IPS-NIHi11 (cell line): ENCODE measurements around the gene KSR1.
"Not testable (repeated sequence)": the region's sequence is repeated elsewhere in the genome, so short reads cannot be mapped to it uniquely, and the experiment has no call there.

Source experiments
- DNase-seq: peaks from one replicate; pipeline ENCODE4 v3.0.0; 2012; ENCODE audit warnings: mixed read lengths, low spot score

KSR1 gene

GRCh38 chr17:27657620-27658019 lies 201.4 kb downstream of the KSR1 start:
- no peak for DNase-seq

- no peak for DNase-seq
Observed at GRCh38 chr17:27659683-27660082, 203.4 kb downstream of the KSR1 start.

- DNase-seq = no peak
Observed at GRCh38 chr17:27660436-27660835, 204.2 kb downstream of the KSR1 start.

GRCh38 chr17:27663936-27664605 lies 207.8 kb downstream of the KSR1 start:
- no peak for DNase-seq

GRCh38 chr17:27664606-27664965 lies 208.3 kb downstream of the KSR1 start:
- DNase-seq = no peak

- DNase-seq = no peak
Observed at GRCh38 chr17:27665549-27665948, 209.3 kb downstream of the KSR1 start.

- not testable (repeated sequence) for DNase-seq
Observed at GRCh38 chr17:27666270-27666669, 210.0 kb downstream of the KSR1 start.

GRCh38 chr17:27666831-27667560 lies 210.7 kb downstream of the KSR1 start:
- DNase-seq = no peak

GRCh38 chr17:27667656-27668487 lies 211.6 kb downstream of the KSR1 start:
- DNase-seq = no peak

- no peak for DNase-seq
Observed at GRCh38 chr17:27668488-27668823, 212.2 kb downstream of the KSR1 start.

- no peak for DNase-seq
Observed at GRCh38 chr17:27669136-27669535, 212.9 kb downstream of the KSR1 start.

GRCh38 chr17:27669850-27670249 lies 213.6 kb downstream of the KSR1 start:
- no peak for DNase-seq

- DNase-seq = no peak
Observed at GRCh38 chr17:27670791-27671590, 214.7 kb downstream of the KSR1 start.

- no peak for DNase-seq
Observed at GRCh38 chr17:27671591-27671910, 215.3 kb downstream of the KSR1 start.

GRCh38 chr17:27671977-27672480 lies 215.8 kb downstream of the KSR1 start:
- DNase-seq = not testable (repeated sequence)

GRCh38 chr17:27674335-27674734 lies 218.1 kb downstream of the KSR1 start:
- DNase-seq = no peak
